Esophagus muscularis mucosa (tissue), 4 donors: ENCODE measurements around the gene TMEM185A. TPM values are rescaled to one million over a fixed set of nuclear protein-coding genes. Genes with fewer than 3 reads are reported as not detected.
"Not testable (repeated sequence)": the region's sequence is repeated elsewhere in the genome, so short reads cannot be mapped to it uniquely, and the experiment has no call there.

Experiments
- DNase-seq: peaks from one replicate; pipeline ENCODE4 v3.0.0-alpha.2; 2017; ENCODE audit errors: extremely low spot score
- H3K27ac ChIP-seq, 4 donors: fragments of 200-600 bp; sonication (generic); replicated peaks in 1 of 4; 1 replicate in 3 of 4; 2 replicates in 1 of 4; pipeline ENCODE4 v1.5.1; 2016 to 2019; ENCODE audit warnings: mild to moderate bottlenecking in 1 of 4
- H3K27me3 ChIP-seq, 4 donors: fragments of 200-600 bp; sonication (generic); one replicate each; pipeline versions ENCODE4 v1.5.1 to v1.6.0; 2016 to 2019
- H3K36me3 ChIP-seq, 4 donors: fragments of 200-600 bp; sonication (generic); one replicate each; pipeline ENCODE4 v1.5.1; 2016 to 2019
- H3K4me1 ChIP-seq, 4 donors: fragments of 200-600 bp; sonication (generic); one replicate each; pipeline ENCODE4 v1.5.1; 2016 to 2019
- H3K4me3 ChIP-seq, 4 donors: fragments of 200-600 bp; sonication (generic); 1 replicate in 2 of 4; 2 replicates in 2 of 4; pipeline ENCODE4 v1.5.1; 2016 to 2019; ENCODE audit warnings: mild to moderate bottlenecking in 4 of 4, moderate library complexity in 1 of 4
- H3K9me3 ChIP-seq, 4 donors: fragments of 200-600 bp; sonication (generic); 1 replicate in 3 of 4; 2 replicates in 1 of 4; pipeline ENCODE4 v1.5.1; 2016 to 2019
- WGBS: methylation state at CpG from one replicate; pipeline ENCODE4 v1.1.5; 2018; 5-methylcytosine and 5-hydroxymethylcytosine counted together
- intact Hi-C: fragments of 100-400 bp; cut with DNase I; formaldehyde crosslinking; loops from one replicate; pipeline ENCODE4 v1.15.1; 2023
- total RNA-seq, 4 donors: library from RNA; depleted of rRNA; stranded (reverse); fragments of >200 nt; gene quantifications; one replicate each; pipeline versions ENCODE4 v1.1.0 to v1.2.1, GENCODE V29; 2016

The TMEM185A gene
- total RNA-seq, 4 donors from 2014 or later: 11.2 to 26.2 (median 16.5) TPM

DNA sequence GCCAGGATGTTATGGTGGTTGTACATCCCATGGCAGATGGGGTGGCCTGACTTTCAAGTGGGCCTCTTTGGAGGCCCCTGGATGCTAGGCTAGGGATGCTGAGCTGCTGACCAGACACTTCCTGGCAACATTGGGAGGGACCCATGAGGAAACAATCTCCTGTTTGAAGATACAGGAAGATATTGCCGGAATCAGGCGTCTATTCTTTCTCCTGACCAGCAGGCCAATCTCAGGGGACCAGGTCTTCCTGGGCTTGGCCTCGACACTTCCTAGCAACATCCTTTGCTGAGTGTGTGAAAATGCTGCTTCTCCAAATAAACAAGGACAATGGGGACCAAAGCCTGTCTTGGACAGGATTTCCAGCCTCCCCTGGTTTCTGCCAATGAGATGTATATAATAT lies 83.8 kb downstream of the TMEM185A start:
- DNase-seq, H3K27ac ChIP-seq, H3K4me1 ChIP-seq, H3K36me3 ChIP-seq, H3K9me3 ChIP-seq, H3K27me3 ChIP-seq, intact Hi-C loops, H3K4me3 ChIP-seq: not testable (repeated sequence)
- WGBS: no CpG with 5 or more reads among the region's 3 CpGs

DNA sequence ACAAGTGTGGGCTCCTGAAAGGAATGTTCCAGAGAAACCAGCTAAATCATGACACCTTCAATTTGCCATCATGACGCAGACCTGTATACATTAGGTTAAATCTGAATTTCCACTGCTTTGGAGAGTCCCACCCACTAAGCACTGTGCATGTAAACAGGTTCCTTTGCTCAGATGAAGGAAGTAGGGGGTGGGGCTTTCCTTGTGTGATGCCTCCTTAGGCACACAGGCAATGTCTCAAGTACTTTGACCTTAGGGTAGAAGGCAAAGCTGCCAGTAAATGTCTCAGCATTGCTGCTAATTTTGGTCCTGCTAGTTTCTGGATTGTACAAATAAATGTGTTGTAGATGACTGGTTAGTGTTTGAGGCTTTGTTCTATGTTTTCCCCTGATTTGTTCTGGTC lies 84.6 kb downstream of the TMEM185A start:
- H3K4me3 ChIP-seq, H3K9me3 ChIP-seq, intact Hi-C loops, H3K27ac ChIP-seq, H3K36me3 ChIP-seq, H3K27me3 ChIP-seq, H3K4me1 ChIP-seq, DNase-seq: not testable (repeated sequence)
- WGBS: 83% methylated on average over 1 of the region's 1 CpG

Other genes starting within 250 kb of the TMEM185A start
- gene IDS, start 126.5 kb downstream of the TMEM185A start, total RNA-seq: 10 to 100 TPM; 80.2 to 91.0 (median 86.4) TPM
- gene EOLA1, start 90.8 kb downstream of the TMEM185A start, total RNA-seq: 10 to 100 TPM; 11.9 to 33.6 (median 17.8) TPM
- not detected for gene HSFX3, start 81.9 kb downstream of the TMEM185A start, total RNA-seq
- gene MAGEA9B, start 44.3 kb downstream of the TMEM185A start, total RNA-seq: not detected
- under 1 TPM in 1 of 4 donors, not detected in 3; 0.45 TPM for gene HSFX2, start 36.5 kb downstream of the TMEM185A start, total RNA-seq
- gene MAGEA11, start 80.3 kb upstream of the TMEM185A start, total RNA-seq: not detected
- gene HSFX1, start 142.3 kb upstream of the TMEM185A start, total RNA-seq: 1 to 10 TPM in 3 of 4 donors, under 1 TPM in 1; 0.78 to 2.0 (median 1.2) TPM
- not detected for gene MAGEA9, start 150.1 kb upstream of the TMEM185A start, total RNA-seq
- not detected for gene MAGEA8, start 249.4 kb upstream of the TMEM185A start, total RNA-seq